GM18909 (cell line): Measurements from ENCODE around the gene SLC3A2.
"Not testable (repeated sequence)": the region's sequence is repeated elsewhere in the genome, so short reads cannot be mapped to it uniquely, and the experiment has no call there.

Source experiments
- ATAC-seq: cut with Tn5 transposase; IDR thresholded peaks from one replicate; pipeline ENCODE4 v1.9.1; 2021; ENCODE audit warnings: mild to moderate bottlenecking; ENCODE audit not compliant: unreplicated experiment, poor library complexity

The SLC3A2 gene

GRCh38 chr11:62925745-62926679 is 45.3 kb downstream of the SLC3A2 start:
- ATAC-seq = no peak

GRCh38 chr11:62926680-62927455 is 46.2 kb downstream of the SLC3A2 start:
- ATAC-seq = no peak

GRCh38 chr11:62928011-62928410 is 47.3 kb downstream of the SLC3A2 start:
- no peak for ATAC-seq

- no peak for ATAC-seq
Measured at GRCh38 chr11:62930157-62930556, 49.5 kb downstream of the SLC3A2 start.

- no peak for ATAC-seq
Measured at GRCh38 chr11:62930666-62931065, 50.0 kb downstream of the SLC3A2 start.

- ATAC-seq = no peak
Measured at GRCh38 chr11:62931499-62932278, 51.0 kb downstream of the SLC3A2 start.

GRCh38 chr11:62933285-62933684 is 52.6 kb downstream of the SLC3A2 start:
- no peak for ATAC-seq

- ATAC-seq = no peak
Measured at GRCh38 chr11:62933750-62934495, 53.2 kb downstream of the SLC3A2 start.

GRCh38 chr11:62934496-62934785 is 53.7 kb downstream of the SLC3A2 start:
- ATAC-seq = no peak

GRCh38 chr11:62937528-62937927 is 56.8 kb downstream of the SLC3A2 start:
- not testable (repeated sequence) for ATAC-seq
